Germinal center (tissue), 1 donor: Measurements from ENCODE around the gene MINDY3.

ENCODE experiments used
- DNase-seq: peaks from one replicate; pipeline ENCODE4 v3.0.0; 2012; ENCODE audit warnings: mixed read lengths, low spot score

MINDY3 gene

DNA sequence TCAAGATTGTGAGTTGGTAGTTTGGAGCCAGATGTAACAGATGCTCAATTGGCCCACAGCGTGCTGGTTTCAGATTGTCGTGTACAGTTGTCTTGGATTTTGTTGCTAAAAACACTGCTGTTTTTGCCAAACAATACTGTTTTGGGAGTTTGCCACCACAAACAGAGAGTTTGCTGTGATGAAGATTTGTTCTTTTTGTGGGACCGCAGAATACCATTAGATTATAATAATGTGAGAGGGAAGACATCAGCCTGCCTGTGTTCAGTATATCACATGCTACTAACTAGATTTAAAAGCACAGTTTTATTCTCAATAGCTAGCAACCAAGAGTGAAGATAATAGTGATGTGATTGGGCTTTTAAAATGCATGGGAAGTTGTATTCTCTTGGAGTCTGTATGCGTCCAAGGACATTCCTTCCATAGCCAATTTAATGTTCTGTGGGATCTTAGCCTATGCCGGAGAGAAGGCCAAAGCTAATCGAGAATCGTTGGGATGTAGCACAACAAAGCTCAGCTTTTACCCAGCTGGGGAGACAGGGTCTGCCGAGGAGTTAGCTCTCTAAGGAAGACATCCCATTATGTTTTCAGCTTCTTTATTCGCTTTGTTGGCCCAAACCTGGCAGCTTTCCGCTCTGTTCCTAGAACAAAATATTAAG is 121.9 kb downstream of the MINDY3 start:
- no peak for DNase-seq

DNA sequence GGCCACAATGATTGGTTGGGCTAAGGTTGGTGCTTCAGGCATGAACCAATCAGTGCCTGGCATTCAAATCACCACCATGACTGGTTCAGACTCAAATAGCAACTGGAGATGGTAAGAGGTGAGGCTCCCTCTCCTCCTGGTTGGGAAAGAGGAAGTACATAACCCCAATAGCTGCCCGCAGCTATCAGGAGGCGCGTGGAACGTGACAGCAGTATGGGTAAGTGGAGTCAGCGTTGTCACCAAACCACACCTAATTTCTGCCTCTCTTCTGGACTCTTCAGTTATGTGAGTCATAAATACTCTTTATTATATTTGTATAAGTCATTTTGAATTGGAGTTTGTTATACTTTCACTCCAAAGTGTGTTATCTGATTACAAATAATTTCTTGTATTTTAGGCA is 122.7 kb downstream of the MINDY3 start:
- DNase-seq = no peak

DNA sequence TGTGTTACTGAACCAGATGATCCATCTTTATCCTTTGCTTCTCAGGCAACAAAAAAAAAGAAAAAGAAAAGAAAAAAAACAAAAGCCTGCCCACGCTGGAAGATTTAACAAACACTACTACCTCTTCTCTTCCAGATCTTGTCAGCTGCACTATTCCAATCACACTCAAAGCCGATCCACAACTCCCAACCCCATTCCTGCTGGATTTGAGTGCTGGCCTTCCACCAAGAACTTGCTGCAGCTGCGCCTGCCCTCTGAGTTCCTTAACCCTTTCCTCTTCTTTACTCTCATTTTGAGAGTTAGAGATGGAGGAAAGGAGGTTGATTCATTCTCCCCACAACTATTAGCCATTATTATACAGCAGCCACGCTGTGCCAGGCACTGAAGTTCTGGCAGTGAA is 124.5 kb downstream of the MINDY3 start:
- no peak for DNase-seq

DNA sequence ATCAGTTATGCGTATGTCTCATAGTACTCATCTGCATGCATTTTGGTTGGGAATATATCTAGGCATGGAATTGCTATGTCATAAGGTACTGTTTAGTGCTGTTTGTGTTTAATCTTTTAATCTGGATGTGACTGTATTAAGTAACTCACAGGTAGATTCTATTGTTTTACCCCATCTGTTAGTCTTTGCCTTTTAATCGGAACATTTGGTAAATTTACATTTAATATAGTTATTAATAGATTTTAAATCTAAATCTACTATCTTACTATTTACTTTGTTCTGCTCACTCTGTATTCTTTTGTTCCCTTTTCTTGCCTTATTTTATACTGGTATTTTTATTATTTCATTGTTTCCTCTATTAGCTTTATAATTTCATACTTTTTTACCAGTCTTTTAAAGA is 130.0 kb downstream of the MINDY3 start:
- DNase-seq = no peak

DNA sequence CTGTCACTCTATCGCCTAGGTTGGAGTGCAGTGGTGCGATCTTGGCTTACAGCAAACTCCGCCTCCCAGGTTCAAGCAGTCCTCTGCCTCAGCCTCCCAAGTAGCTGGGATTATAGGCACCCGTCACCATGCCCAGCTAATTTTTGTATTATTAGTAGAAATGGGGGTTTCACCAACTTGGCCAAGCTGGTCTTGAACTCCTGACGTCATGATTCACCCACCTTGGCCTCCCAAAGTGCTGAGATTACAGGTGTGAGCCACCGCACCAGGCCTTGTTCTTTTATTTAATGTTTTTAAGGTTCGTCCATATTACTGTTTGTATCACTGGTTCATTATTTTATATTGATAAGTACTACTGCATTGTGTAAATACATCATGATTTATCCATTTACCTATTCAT is 130.4 kb downstream of the MINDY3 start:
- no peak for DNase-seq
